ENCODE data around the gene NUP58.

NUP58 gene

DNA sequence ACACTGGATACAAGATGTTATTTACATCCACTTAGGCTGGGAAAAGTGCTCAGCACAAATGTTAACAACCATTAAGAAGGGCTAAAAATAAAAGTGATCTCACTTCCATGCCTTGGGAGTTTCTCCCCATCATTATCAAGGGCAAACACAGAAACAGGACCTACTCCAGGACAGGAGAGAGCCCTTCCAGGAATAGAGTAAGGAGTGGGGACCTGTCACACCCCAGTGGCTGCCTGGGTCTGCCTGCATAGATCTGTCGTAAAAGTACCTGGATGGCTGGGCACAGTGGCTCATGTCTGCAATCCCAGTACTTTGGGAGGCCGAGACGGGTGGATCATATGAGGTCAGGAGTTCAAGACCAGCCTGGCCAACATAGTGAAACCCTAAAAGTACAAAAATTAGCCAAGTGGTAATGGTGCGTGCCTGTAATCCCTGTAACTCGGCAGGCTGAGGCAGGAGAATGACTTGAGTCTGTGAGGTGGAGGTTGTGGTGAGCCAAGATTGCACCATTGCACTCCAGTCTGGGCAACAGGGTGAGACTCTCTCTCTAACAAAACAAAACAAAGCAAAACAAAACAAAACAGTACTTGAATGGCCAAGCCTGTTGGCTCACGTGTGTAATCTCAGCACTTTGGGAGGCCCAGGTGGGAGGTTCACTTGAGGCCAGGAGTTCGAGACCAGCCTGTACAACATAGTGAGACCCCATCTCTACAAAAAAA, 76.0 kb downstream of the NUP58 start:
- no peak for DNase-seq (ENCODE audit: low read depth in 3 of 3)

DNA sequence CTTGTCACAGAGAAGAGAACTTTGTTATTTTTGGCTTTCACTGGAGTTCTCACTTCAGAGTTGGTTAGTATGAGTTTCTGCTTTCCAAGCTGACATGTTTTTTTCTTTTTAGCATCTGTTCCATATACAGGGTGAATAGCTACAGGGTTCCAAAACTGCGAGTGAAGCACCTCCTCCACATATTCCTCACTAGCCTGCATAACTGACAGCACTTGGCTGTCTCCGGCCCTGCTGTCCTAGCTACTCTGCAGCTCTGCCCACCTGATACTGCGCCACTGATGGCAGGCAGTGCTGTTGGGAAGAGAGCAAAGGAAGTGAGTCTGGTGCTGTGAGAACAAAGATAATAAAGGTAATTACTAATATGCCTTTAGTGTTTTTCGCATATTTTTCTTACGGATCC, 77.1 kb downstream of the NUP58 start:
- no peak for DNase-seq (ENCODE audit: low read depth in 3 of 3)

DNA sequence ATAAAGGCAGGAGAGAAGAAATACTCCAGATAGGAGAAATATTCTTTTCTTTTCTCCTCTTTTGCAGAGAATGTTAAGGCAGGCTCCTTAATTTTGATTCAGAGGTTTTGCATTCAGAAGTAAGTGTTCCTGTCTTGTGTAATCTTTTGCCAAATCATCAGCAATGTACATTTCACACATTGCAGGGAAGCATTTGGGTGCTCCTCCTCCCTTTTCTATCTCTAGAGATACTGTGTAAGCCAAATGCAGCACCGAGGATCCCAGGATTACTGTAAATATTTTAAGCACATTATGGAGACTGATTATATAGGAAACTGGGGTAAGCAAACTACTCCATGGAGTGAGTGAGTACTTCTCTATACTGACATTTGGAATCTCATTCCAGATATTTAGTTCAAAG, 77.6 kb downstream of the NUP58 start:
- DNase-seq (ENCODE audit: low read depth in 3 of 3): no peak

DNA sequence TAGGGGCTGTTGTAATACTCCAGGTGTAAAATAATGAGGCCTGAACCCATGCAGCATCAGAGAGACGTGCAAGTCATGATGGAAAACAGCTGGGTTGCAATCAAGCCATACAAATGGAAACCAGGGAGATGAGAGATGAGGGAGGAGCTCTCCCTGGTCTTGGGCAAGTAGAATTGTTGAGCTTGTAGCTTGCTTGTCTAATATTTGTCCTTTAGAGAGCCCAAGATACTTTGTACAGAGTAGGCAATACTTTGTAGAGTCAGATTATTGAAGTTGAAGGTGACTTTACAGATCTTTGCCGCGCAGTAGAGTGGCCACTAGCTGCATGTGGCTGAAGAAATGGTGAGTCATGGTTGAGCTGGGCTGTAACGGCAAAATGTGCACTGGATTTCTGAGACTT, 78.7 kb downstream of the NUP58 start:
- no peak for DNase-seq (ENCODE audit: low read depth in 3 of 3)

DNA sequence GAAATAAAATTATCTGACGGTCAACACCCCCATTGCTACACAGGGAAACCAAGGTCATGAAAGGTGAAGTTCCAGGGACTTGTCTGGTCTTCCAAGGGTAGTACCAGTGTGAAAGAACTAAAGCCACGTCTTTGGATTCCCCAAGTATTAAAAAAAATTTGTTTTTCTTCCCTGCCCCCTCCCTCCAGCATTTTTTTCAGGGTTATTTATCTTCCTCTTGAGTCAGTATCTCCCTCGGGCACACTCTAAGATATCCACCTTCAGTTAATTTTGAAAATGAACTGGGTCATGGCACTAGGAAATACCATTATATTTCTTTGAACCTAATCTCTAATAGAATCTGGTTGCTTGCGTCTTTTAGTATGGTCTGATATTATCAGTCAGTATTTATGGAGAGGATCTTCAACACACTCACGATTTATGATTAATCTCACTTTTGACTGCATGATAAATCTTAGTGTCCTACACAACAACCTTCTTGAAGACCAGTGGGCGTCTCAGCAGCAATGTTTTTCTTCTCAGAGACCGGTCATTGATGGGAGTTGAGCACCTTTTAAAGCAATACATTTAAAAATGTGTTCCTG, 79.4 kb downstream of the NUP58 start:
- no peak for DNase-seq (ENCODE audit: low read depth in 3 of 3)

DNA sequence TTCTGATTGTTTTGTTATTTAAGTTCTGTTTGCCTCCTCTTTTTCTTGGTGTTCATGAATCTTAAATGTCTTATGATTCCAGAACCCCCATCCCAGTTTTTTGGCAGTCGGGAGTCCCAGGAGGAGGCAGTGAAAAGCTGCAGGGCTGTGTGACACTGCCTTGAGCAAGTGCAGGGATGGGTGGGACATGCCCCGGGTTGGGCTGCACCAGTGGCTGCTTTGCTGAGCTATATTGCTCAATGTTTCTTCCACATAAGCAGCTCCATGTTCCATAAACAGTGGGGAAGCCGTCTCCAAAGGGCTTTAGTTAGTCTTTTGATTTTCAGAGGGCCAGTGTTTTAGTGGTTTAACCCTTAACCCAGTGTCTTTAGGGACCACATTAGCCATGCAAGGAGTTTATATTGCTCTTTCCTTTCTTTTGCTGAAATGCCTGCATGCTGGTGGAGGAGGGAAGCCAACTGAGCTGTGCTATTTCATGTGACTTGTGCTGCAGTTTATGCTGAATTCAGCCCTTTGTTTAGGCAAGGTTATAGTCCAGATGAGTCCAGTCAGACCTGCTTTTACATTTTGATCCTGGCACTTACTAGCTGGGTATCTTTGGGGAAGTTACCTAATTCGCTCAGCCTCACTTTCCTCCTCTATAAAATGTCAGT, 83.5 kb downstream of the NUP58 start:
- DNase-seq (ENCODE audit: low read depth in 3 of 3): no peak

DNA sequence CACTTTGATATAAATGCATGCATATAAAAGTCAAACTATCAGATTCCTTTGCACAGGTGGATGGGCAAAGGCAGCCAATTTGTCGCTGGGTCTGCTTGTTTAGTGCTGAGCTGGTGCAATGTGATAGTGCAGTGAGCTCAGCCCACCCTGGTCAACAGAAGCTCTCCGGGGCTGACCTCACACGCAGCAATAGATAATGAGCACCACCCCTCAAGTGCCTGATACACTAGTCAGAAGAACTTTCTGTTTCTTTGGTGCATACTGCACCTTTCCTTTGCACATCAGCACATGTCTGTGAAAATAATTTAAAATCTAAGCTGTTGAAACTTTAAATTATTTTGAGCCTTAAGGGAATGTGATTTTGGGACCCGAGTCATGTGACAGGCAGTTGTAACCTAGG, 90.5 kb downstream of the NUP58 start:
- DNase-seq (ENCODE audit: low read depth in 3 of 3): no peak

All from stimulated activated CD4-positive, alpha-beta T cell treated with anti-CD3 and anti-CD28 coated beads, TNF-alpha, amount 100 ng/mL, for 4 hours (primary cell).